Osteoblast (primary cell): ENCODE data around the gene BTBD6. TPM values are rescaled to one million over a fixed set of nuclear protein-coding genes. Genes with fewer than 3 reads are reported as not detected.

ENCODE experiments used
- DNase-seq: peaks from one replicate; pipeline ENCODE4 v3.0.0; 2011; ENCODE audit warnings: low spot score, mixed read lengths; ENCODE audit not compliant: insufficient read length; ENCODE audit errors: missing footprints
- H2AFZ ChIP-seq: 2 replicates; pipeline ENCODE4 v1.6.0; 2011; ENCODE audit warnings: mild to moderate bottlenecking, low read length
- H3K27ac ChIP-seq: 2 replicates; pipeline ENCODE4 v1.5.1; 2011; ENCODE audit warnings: mild to moderate bottlenecking, low read depth, low read length, moderate library complexity
- H3K27me3 ChIP-seq: 2 replicates; pipeline ENCODE4 v1.6.0; 2012; ENCODE audit warnings: mild to moderate bottlenecking, control low read depth, inconsistent platforms, low read length, moderate library complexity; ENCODE audit not compliant: insufficient read depth
- H3K36me3 ChIP-seq: 2 replicates; pipeline ENCODE4 v1.5.1; 2011; ENCODE audit warnings: mild to moderate bottlenecking, low read length, control low read depth, moderate library complexity; ENCODE audit not compliant: insufficient read depth
- H3K4me1 ChIP-seq: 2 replicates; pipeline ENCODE4 v1.5.1; 2011; ENCODE audit warnings: mild to moderate bottlenecking, low read length, control low read depth, moderate library complexity; ENCODE audit not compliant: insufficient read depth
- H3K4me2 ChIP-seq: 2 replicates; pipeline ENCODE4 v1.6.0; 2011; ENCODE audit warnings: mild to moderate bottlenecking, low read length; ENCODE audit not compliant: insufficient read depth
- H3K4me3 ChIP-seq: fragments of 200-600 bp; sonication (generic); 3 replicates; pipeline ENCODE4 v1.5.1; 2012; ENCODE audit warnings: mild to moderate bottlenecking, low read length, inconsistent platforms; ENCODE audit not compliant: insufficient read depth
- H3K79me2 ChIP-seq: 2 replicates; pipeline ENCODE4 v1.6.0; 2012; ENCODE audit warnings: mild to moderate bottlenecking, low read length, control low read depth, inconsistent platforms; ENCODE audit not compliant: insufficient read depth
- H3K9me3 ChIP-seq: 2 replicates; pipeline ENCODE4 v1.5.1; 2011; ENCODE audit warnings: low read depth, low read length, control low read depth
- H4K20me1 ChIP-seq: 2 replicates; pipeline ENCODE4 v1.6.0; 2012; ENCODE audit warnings: mild to moderate bottlenecking, low read length, control low read depth; ENCODE audit not compliant: insufficient read depth
- total RNA-seq: library from RNA; depleted of rRNA; stranded (reverse); fragments of >200 nt; gene quantifications from 2 replicates; pipeline ENCODE4 v1.2.3, GENCODE V29; 2012
- TF ChIP-seq, protein P1 (sequence below): IDR thresholded peaks from 2 replicates; pipeline ENCODE4 v1.5.1; 2011; ENCODE audit warnings: mild to moderate bottlenecking, low read depth, low read length, moderate library complexity; ENCODE audit errors: extremely low read depth

Gene BTBD6
- total RNA-seq, 1 donor, result 54.3 TPM

- peak overlapping the region; percentile 23 for H3K27ac ChIP-seq
- H3K79me2 ChIP-seq, result peaks cover 43% of the 10 kb centered on the region
- TF ChIP-seq, protein P1, sequence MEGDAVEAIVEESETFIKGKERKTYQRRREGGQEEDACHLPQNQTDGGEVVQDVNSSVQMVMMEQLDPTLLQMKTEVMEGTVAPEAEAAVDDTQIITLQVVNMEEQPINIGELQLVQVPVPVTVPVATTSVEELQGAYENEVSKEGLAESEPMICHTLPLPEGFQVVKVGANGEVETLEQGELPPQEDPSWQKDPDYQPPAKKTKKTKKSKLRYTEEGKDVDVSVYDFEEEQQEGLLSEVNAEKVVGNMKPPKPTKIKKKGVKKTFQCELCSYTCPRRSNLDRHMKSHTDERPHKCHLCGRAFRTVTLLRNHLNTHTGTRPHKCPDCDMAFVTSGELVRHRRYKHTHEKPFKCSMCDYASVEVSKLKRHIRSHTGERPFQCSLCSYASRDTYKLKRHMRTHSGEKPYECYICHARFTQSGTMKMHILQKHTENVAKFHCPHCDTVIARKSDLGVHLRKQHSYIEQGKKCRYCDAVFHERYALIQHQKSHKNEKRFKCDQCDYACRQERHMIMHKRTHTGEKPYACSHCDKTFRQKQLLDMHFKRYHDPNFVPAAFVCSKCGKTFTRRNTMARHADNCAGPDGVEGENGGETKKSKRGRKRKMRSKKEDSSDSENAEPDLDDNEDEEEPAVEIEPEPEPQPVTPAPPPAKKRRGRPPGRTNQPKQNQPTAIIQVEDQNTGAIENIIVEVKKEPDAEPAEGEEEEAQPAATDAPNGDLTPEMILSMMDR, result no peak
- H2AFZ ChIP-seq, result no peak overlapping the region
- peaks cover 3% of the 10 kb centered on the region for H3K4me1 ChIP-seq
- H3K9me3 ChIP-seq, result no peaks in the 10 kb centered on the region
- peak overlapping the region; percentile 79 for H3K4me2 ChIP-seq
- DNase-seq, result peak; percentile 93
- peaks cover 38% of the 10 kb centered on the region for H3K36me3 ChIP-seq
- peak overlapping the region; percentile 75 for H3K4me3 ChIP-seq
- peaks cover 40% of the 10 kb centered on the region for H4K20me1 ChIP-seq
- H3K27me3 ChIP-seq, result no peaks in the 10 kb centered on the region
Measured at GRCh38 chr14:105249182-105250007, 1.1 kb downstream of the BTBD6 start.

- H3K27ac ChIP-seq, result no peak overlapping the region
- H3K4me2 ChIP-seq, result no peak overlapping the region
- DNase-seq, result peak; percentile 41
- H3K27me3 ChIP-seq, result no peaks in the 10 kb centered on the region
- no peak overlapping the region for H2AFZ ChIP-seq
- H4K20me1 ChIP-seq, result peaks cover 43% of the 10 kb centered on the region
- peaks cover 37% of the 10 kb centered on the region for H3K79me2 ChIP-seq
- peaks cover 38% of the 10 kb centered on the region for H3K36me3 ChIP-seq
- H3K4me3 ChIP-seq, result no peak overlapping the region
- H3K9me3 ChIP-seq, result no peaks in the 10 kb centered on the region
- H3K4me1 ChIP-seq, result peaks cover 7% of the 10 kb centered on the region
- TF ChIP-seq, protein P1, result no peak
Measured at GRCh38 chr14:105250008-105250366, 1.7 kb downstream of the BTBD6 start.

GRCh38 chr14:105250986-105251385, 2.7 kb downstream of the BTBD6 start:
- Histone ChIP-seq H3K27me3 (no peaks in the 10 kb centered on the region), H3K36me3 (peaks cover 38% of the 10 kb centered on the region), H3K9me3 (no peaks in the 10 kb centered on the region), H3K4me1 (peaks cover 13% of the 10 kb centered on the region), H3K4me2 (no peak overlapping the region), H3K27ac (no peak overlapping the region), H4K20me1 (peaks cover 44% of the 10 kb centered on the region), H3K4me3 (no peak overlapping the region), H3K79me2 (peaks cover 31% of the 10 kb centered on the region), H2AFZ (no peak overlapping the region)
- DNase-seq, result peak; percentile 65
- TF ChIP-seq, protein P1, result no peak

- Histone ChIP-seq H3K4me1 (peaks cover 13% of the 10 kb centered on the region), H3K27ac (no peak overlapping the region), H3K4me2 (no peak overlapping the region), H3K9me3 (no peaks in the 10 kb centered on the region), H4K20me1 (peaks cover 47% of the 10 kb centered on the region), H3K79me2 (peaks cover 28% of the 10 kb centered on the region), H3K27me3 (no peaks in the 10 kb centered on the region), H2AFZ (no peak overlapping the region), H3K36me3 (peaks cover 38% of the 10 kb centered on the region), H3K4me3 (no peak overlapping the region)
- TF ChIP-seq, protein P1, result no peak
- DNase-seq, result peak; percentile 53
Measured at GRCh38 chr14:105251920-105252319, 3.6 kb downstream of the BTBD6 start.
